H1 (cell line): Measurements from ENCODE around the gene FAM53B. TPM values are rescaled to one million over a fixed set of nuclear protein-coding genes. Genes with fewer than 3 reads are reported as not detected.

ENCODE experiments used
- CTCF ChIA-PET: fragments of 300-600 bp; sonication (Branson Sonifier 250); formaldehyde crosslinking; loops from one replicate; lab custom pipeline; 2021; ENCODE audit not compliant: partially characterized antibody; lab: Charles Lee
- POLR2A ChIA-PET: fragments of 300-600 bp; sonication (Branson Sonifier 250); formaldehyde crosslinking; loops from one replicate; lab custom pipeline; 2021; ENCODE audit warnings: inconsistent platforms; ENCODE audit not compliant: partially characterized antibody; lab: Charles Lee
- DNase-seq, 2 experiments: peaks; one replicate each; pipeline versions ENCODE4 v3.0.0 to v3.0.0-alpha.2; 2010 to 2022; ENCODE audit warnings: low spot score in 2 of 2, low read depth in 1 of 2, mixed read lengths in 1 of 2
- FAIRE-seq: peaks from 2 replicates; lab custom pipeline; 2011; peaks lifted over from hg19 to GRCh38; lab: Jason Lieb, UNC
- H2AFZ ChIP-seq: 2 replicates; pipeline ENCODE4 v1.8.1; 2012; ENCODE audit warnings: low read length, inconsistent platforms
- H2AK5ac ChIP-seq: 2 replicates; pipeline ENCODE4 v1.6.1; 2013; ENCODE audit warnings: low read depth, low read length
- H2BK120ac ChIP-seq: replicated peaks from 2 replicates; pipeline ENCODE3; 2013; ENCODE audit warnings: low read depth, low read length, inconsistent platforms
- H2BK12ac ChIP-seq: 2 replicates; pipeline ENCODE4 v1.6.1; 2013; ENCODE audit warnings: low read depth, low read length
- H2BK15ac ChIP-seq: 2 replicates; pipeline ENCODE4 v1.6.1; 2013; ENCODE audit warnings: low read length
- H2BK20ac ChIP-seq: 2 replicates; pipeline ENCODE4 v1.6.1; 2013; ENCODE audit warnings: low read length
- H2BK5ac ChIP-seq: 2 replicates; pipeline ENCODE4 v1.6.1; 2013; ENCODE audit warnings: low read depth, low read length
- H3K14ac ChIP-seq: 2 replicates; pipeline ENCODE4 v1.6.1; 2013; ENCODE audit warnings: inconsistent platforms; ENCODE audit not compliant: insufficient read length
- H3K18ac ChIP-seq: 2 replicates; pipeline ENCODE4 v1.6.1; 2013; ENCODE audit warnings: low read length; ENCODE audit errors: extremely low read depth
- H3K23ac ChIP-seq: 2 replicates; pipeline ENCODE4 v1.6.1; 2013; ENCODE audit warnings: inconsistent platforms; ENCODE audit not compliant: insufficient read length
- H3K23me2 ChIP-seq: 2 replicates; pipeline ENCODE4 v1.6.1; 2013; ENCODE audit warnings: low read depth, low read length
- H3K27ac ChIP-seq: 2 replicates; pipeline ENCODE4 v1.6.1; 2011; ENCODE audit warnings: low read depth, low read length, inconsistent platforms
- H3K27me3 ChIP-seq, 4 experiments: replicated peaks in 1 of 4; 1 replicate in 1 of 4; 2 replicates in 3 of 4; pipeline versions ENCODE4 v1.6.1 to v1.8.1; 2011 to 2013; ENCODE audit warnings: low read length in 3 of 4, mild to moderate bottlenecking in 3 of 4, inconsistent platforms in 2 of 4, mixed read lengths in 2 of 4, moderate library complexity in 1 of 4; ENCODE audit not compliant: control insufficient read depth in 3 of 4, insufficient read depth in 3 of 4; ENCODE audit errors: extremely low read depth in 1 of 4
- H3K36me3 ChIP-seq, 4 experiments: 2 replicates each; pipeline versions ENCODE4 v1.6.1 to v1.8.1; 2011 to 2013; ENCODE audit warnings: mild to moderate bottlenecking in 4 of 4, low read length in 3 of 4, moderate library complexity in 2 of 4, control low read depth in 1 of 4, inconsistent platforms in 1 of 4; ENCODE audit not compliant: insufficient read depth in 4 of 4, control insufficient read depth in 2 of 4
- H3K4ac ChIP-seq: replicated peaks from 2 replicates; pipeline ENCODE3; 2013; ENCODE audit warnings: low read length, low read depth, mixed read lengths, inconsistent platforms; ENCODE audit not compliant: insufficient read length
- H3K4me1 ChIP-seq, 4 experiments: replicated peaks in 1 of 4; 1 replicate in 1 of 4; 2 replicates in 3 of 4; pipeline versions ENCODE4 v1.6.1 to v1.8.1; 2011 to 2013; ENCODE audit warnings: low read length in 3 of 4, inconsistent platforms in 2 of 4, mixed read lengths in 1 of 4; ENCODE audit not compliant: insufficient read depth in 4 of 4, control insufficient read depth in 3 of 4
- H3K4me2 ChIP-seq, 2 experiments: 2 replicates each; pipeline versions ENCODE4 v1.6.1 to v1.8.1; 2011 to 2013; ENCODE audit warnings: low read depth in 2 of 2, low read length in 2 of 2, control low read depth in 1 of 2, inconsistent platforms in 1 of 2, mild to moderate bottlenecking in 1 of 2; ENCODE audit not compliant: insufficient read depth in 1 of 2
- H3K4me3 ChIP-seq, 4 experiments: fragments of 200-600, 300-600 bp in 1 of 4; sonication (generic), shearing (Covaris generic), sonication (Bioruptor Twin) in 1 of 4; 2 replicates each; pipeline versions ENCODE4 v1.5.1 to v1.8.1; 2011 to 2016; ENCODE audit warnings: low read length in 4 of 4, low read depth in 3 of 4, control low read depth in 2 of 4, inconsistent platforms in 2 of 4, mild to moderate bottlenecking in 2 of 4, mixed read lengths in 1 of 4, moderate library complexity in 1 of 4; ENCODE audit not compliant: insufficient read depth in 2 of 4; ENCODE audit errors: extremely low read depth in 1 of 4
- H3K56ac ChIP-seq: replicated peaks from 2 replicates; pipeline ENCODE3; 2013; ENCODE audit warnings: low read depth, mild to moderate bottlenecking, mixed read lengths, low read length, inconsistent platforms; ENCODE audit not compliant: insufficient read length
- H3K79me1 ChIP-seq: 2 replicates; pipeline ENCODE4 v1.6.1; 2013; ENCODE audit warnings: low read depth, low read length, control low read depth
- H3K79me2 ChIP-seq, 2 experiments: 2 replicates each; pipeline versions ENCODE4 v1.6.1 to v1.8.1; 2012 to 2013; ENCODE audit warnings: low read length in 2 of 2, mild to moderate bottlenecking in 2 of 2, inconsistent platforms in 1 of 2; ENCODE audit not compliant: insufficient read depth in 2 of 2, control insufficient read depth in 1 of 2
- H3K9ac ChIP-seq, 4 experiments: replicated peaks in 1 of 4; 1 replicate in 1 of 4; 2 replicates in 3 of 4; pipeline versions ENCODE4 v1.6.1 to v1.8.1; 2011 to 2013; ENCODE audit warnings: low read depth in 3 of 4, low read length in 3 of 4, control low read depth in 2 of 4, mild to moderate bottlenecking in 2 of 4, moderate library complexity in 2 of 4, inconsistent platforms in 1 of 4; ENCODE audit errors: extremely low read depth in 1 of 4
- H3K9me3 ChIP-seq, 2 experiments: 2 replicates each; pipeline versions ENCODE4 v1.6.1 to v1.8.1; 2012 to 2013; ENCODE audit warnings: mild to moderate bottlenecking in 2 of 2, moderate library complexity in 2 of 2, control low read depth in 1 of 2, inconsistent platforms in 1 of 2, low read depth in 1 of 2, low read length in 1 of 2, mixed read lengths in 1 of 2; ENCODE audit not compliant: insufficient read depth in 2 of 2
- H4K20me1 ChIP-seq, 2 experiments: replicated peaks in 1 of 2; 2 replicates each; pipeline versions ENCODE3 to v1.8.1; 2011 to 2013; ENCODE audit warnings: inconsistent platforms in 2 of 2, low read length in 2 of 2, mild to moderate bottlenecking in 1 of 2; ENCODE audit not compliant: insufficient read depth in 2 of 2, control insufficient read depth in 1 of 2
- H4K5ac ChIP-seq: 2 replicates; pipeline ENCODE4 v1.6.1; 2013; ENCODE audit warnings: low read length, low read depth, mixed read lengths, inconsistent platforms; ENCODE audit not compliant: insufficient read length
- H4K8ac ChIP-seq: 2 replicates; pipeline ENCODE4 v1.8.0; 2013; ENCODE audit warnings: mild to moderate bottlenecking, moderate library complexity, low read length, inconsistent platforms; ENCODE audit not compliant: insufficient read depth; ENCODE audit errors: extremely low read depth
- H4K91ac ChIP-seq: replicated peaks from 2 replicates; pipeline ENCODE3; 2013; ENCODE audit warnings: low read length, mixed read lengths, inconsistent platforms; ENCODE audit not compliant: insufficient read length
- BACH1 ChIP-seq: IDR thresholded peaks from 2 replicates; pipeline ENCODE4 v1.6.1; 2012; ENCODE audit warnings: low read length, improper control_type of control experiment
- GABPA ChIP-seq: IDR thresholded peaks from 2 replicates; pipeline ENCODE4 v1.6.1; 2011; ENCODE audit warnings: mild to moderate bottlenecking, low read length, moderate library complexity, borderline replicate concordance; ENCODE audit not compliant: insufficient read depth
- JUND ChIP-seq: IDR thresholded peaks from 2 replicates; pipeline ENCODE4 v1.6.1; 2011; ENCODE audit warnings: mild to moderate bottlenecking, improper control_type of control experiment, low read length
- KDM5A ChIP-seq: fragments of 200-600 bp; IDR thresholded peaks from 2 replicates; pipeline ENCODE4 v1.7.1; 2012; ENCODE audit warnings: mild to moderate bottlenecking, low read length, inconsistent platforms, mixed read lengths
- PHF8 ChIP-seq: fragments of 200-600 bp; sonication (generic); conservative IDR thresholded peaks from 2 replicates; pipeline ENCODE4 v1.7.1; 2012; ENCODE audit warnings: low read depth, mild to moderate bottlenecking, inconsistent platforms, low read length, moderate library complexity
- POLR2AphosphoS5 ChIP-seq: IDR thresholded peaks from 2 replicates; pipeline ENCODE4 v1.6.1; 2011; ENCODE audit warnings: low read depth, low read length
- SUZ12 ChIP-seq: fragments of 200-600 bp; sonication (generic); IDR thresholded peaks from 2 replicates; pipeline ENCODE4 v1.6.1; 2012; ENCODE audit warnings: mild to moderate bottlenecking, inconsistent platforms, low read length, moderate library complexity, mixed read lengths
- TAF1 ChIP-seq: IDR thresholded peaks from 2 replicates; pipeline ENCODE4 v1.6.1; 2011; ENCODE audit warnings: mild to moderate bottlenecking, low read depth, low read length
- TEAD4 ChIP-seq: IDR thresholded peaks from 2 replicates; pipeline ENCODE4 v1.6.1; 2012; ENCODE audit warnings: low read depth, low read length, inconsistent platforms, mixed read lengths
- WGBS, 2 experiments: shearing (Covaris generic) in 1 of 2; methylation state at CpG; one replicate each; pipeline versions ENCODE4 v1.1.6 to v1.1.7; 2013 to 2015; ENCODE audit warnings: low lambda C conversion rate in 2 of 2, mixed read lengths in 2 of 2, inconsistent platforms in 1 of 2, low coverage in 1 of 2, missing lambda C conversion rate in 1 of 2; ENCODE audit not compliant: insufficient replicate concordance in 2 of 2, insufficient coverage in 1 of 2, insufficient read length in 1 of 2; ENCODE audit errors: extremely low coverage in 1 of 2, missing lambda C conversion rate in 1 of 2; 5-methylcytosine and 5-hydroxymethylcytosine counted together
- polyA plus RNA-seq, 7 experiments: library from polyadenylated mRNA; depleted of rRNA in 3 of 7; stranded (reverse) in 5 of 7; unstranded in 2 of 7; fragments of >200 nt in 5 of 7; fragments of 200-250 nt in 2 of 7; gene quantifications; 1 replicate in 5 of 7; 2 replicates in 1 of 7; 4 replicates in 1 of 7; pipeline versions ENCODE4 v1.2.1 to v1.2.3, GENCODE V29; 2011 to 2013; ENCODE audit warnings: missing spikeins in 2 of 7, mixed read lengths in 2 of 7
- total RNA-seq: library from RNA; stranded (reverse); fragmentation: NEBNext Ultra II Directional; extraction: Animal tissue kit (Norgen Biotek cat#: 25700); gene quantifications from 2 replicates; pipeline ENCODE4 v1.2.1, GENCODE V29; 2021

Gene FAM53B
- total and polyA plus RNA-seq, 2 of the 8 experiments (the other 6 are each of a cell fraction or from before 2014, with no cell fraction given): 5.3 to 14.4 TPM

DNA sequence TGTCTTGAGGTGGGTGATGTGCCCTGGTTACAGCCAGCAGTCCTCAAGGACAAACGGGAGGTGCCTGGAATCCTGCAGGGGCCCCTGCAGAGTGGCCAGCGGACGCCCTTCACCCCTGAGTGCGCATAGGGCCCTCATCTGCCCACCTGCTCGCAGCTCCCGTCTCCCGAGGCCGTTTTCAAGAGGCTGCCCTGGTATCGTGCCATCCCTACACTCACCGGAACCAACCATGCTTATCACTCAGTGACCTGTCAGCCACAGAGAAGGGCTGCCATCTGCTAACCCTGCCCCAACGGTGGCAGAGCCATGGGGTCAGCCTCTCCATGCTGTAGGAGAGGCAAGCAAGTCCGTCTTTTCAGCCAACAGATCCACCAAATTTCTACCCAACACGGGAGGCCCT is 122.0 kb downstream of the FAM53B start:
- Histone ChIP-seq H4K20me1 (peaks cover 2 to 12% of the 10 kb centered on the region in 2 experiments), H3K36me3 (no peaks in the 10 kb centered on the region), H3K27ac (no peak overlapping the region), H3K14ac (no peak overlapping the region), H3K4me2 (no peak overlapping the region), H3K79me1 (peaks cover 4% of the 10 kb centered on the region; the same call in 1 of the 2 replicates), H2BK12ac (0 out of 2 replicates have a peak overlapping the region, but pooled peaks have one; percentile 39), H2BK20ac (no peak overlapping the region), H2BK5ac (no peak overlapping the region; the same call in 1 of the 2 replicates), H3K18ac (no peak overlapping the region; the same call in 1 of the 2 replicates), H3K9ac (no peak overlapping the region), H4K91ac (no peak overlapping the region), H3K4me1 (peaks cover 6 to 14% (median 7%) of the 10 kb centered on the region in 4 experiments), H3K23ac (no peak overlapping the region), H4K5ac (no peak overlapping the region), H2AK5ac (no peak overlapping the region), H3K27me3 (no peaks in the 10 kb centered on the region), H2BK15ac (no peak overlapping the region), H3K56ac (no peak overlapping the region), H3K23me2 (no peaks in the 10 kb centered on the region), H3K4ac (no peak overlapping the region), H3K9me3 (no peaks in the 10 kb centered on the region), H2BK120ac (no peak overlapping the region), H2AFZ (no peak overlapping the region), H3K4me3 (no peak overlapping the region), H3K79me2 (no peaks in the 10 kb centered on the region), H4K8ac (peak overlapping the region; percentile 57)
- DNase-seq (no peak), FAIRE-seq (no peak)
- ChIA-PET CTCF (interaction anchor here (1.0 to 1.5 kb wide), 4 partner anchors 10 to 119 kb away, joined by 3 to 8 read pairs (median 4); no protein-coding TSS in a partner anchor), POLR2A (interaction anchor here (1.4 kb wide), 1 partner anchor 119 kb away, joined by 4 read pairs; no protein-coding TSS in a partner anchor)
- TF ChIP-seq TAF1: no peak
- no peak for TF ChIP-seq PHF8
- TF ChIP-seq JUND: no peak
- TF ChIP-seq TEAD4: no peak
- TF ChIP-seq SUZ12: no peak
- no peak for TF ChIP-seq KDM5A
- no peak for TF ChIP-seq POLR2AphosphoS5
- no peak for TF ChIP-seq GABPA
- no peak for TF ChIP-seq BACH1
- WGBS, 2 experiments: 83% methylated on average over 13 of the region's 13 CpGs; no CpG with 5 or more reads in 1 of the 2 experiments
